Left kidney (tissue), 8 donors: ENCODE results near the gene MMADHC. TPM values are rescaled to one million over a fixed set of nuclear protein-coding genes. Genes with fewer than 3 reads are reported as not detected.
A peak's percentile ranks its signal among the peaks of the same experiment; 100 is the strongest.

Experiments
- DNase-seq: peaks from one replicate; pipeline ENCODE4 v3.0.0-alpha.2; 2013
- long read RNA-seq, 8 donors: transcript quantifications; one replicate each; lab custom pipeline, GENCODE V29; 2026
- polyA plus RNA-seq: library from polyadenylated mRNA; unstranded; fragments of 120-200 nt; gene quantifications from one replicate; pipeline ENCODE4 v1.2.1, GENCODE V29; 2013; ENCODE audit not compliant: insufficient read length

The MMADHC gene
- polyA plus RNA-seq = 125 TPM
- long read RNA-seq, donor 1, transcript MMADHC-201 (8 exons, 1,436 nt) = major isoform, 59 of 62 reads
- long read RNA-seq, donor 1, partial matches to known transcripts = 0 of 62 reads
- long read RNA-seq, donor 1, other reads (novel, unspliced or antisense) = 0 of 62 reads
- long read RNA-seq, donor 2, transcript MMADHC-201 (8 exons, 1,436 nt) = major isoform, 38 of 42 reads
- long read RNA-seq, donor 2, partial matches to known transcripts = 0 of 42 reads
- long read RNA-seq, donor 2, other reads (novel, unspliced or antisense) = 0 of 42 reads
- long read RNA-seq, donor 3, transcript MMADHC-201 (8 exons, 1,436 nt) = major isoform, 34 of 36 reads
- long read RNA-seq, donor 3, partial matches to known transcripts = 0 of 36 reads
- long read RNA-seq, donor 3, other reads (novel, unspliced or antisense) = 0 of 36 reads
- long read RNA-seq, donor 4, partial matches to known transcripts = 0 of 3 reads
- long read RNA-seq, donor 4, other reads (novel, unspliced or antisense) = 0 of 3 reads
- long read RNA-seq, donor 5, transcript MMADHC-203 (7 exons, 1,726 nt) = minor isoform, 6 of 117 reads
- long read RNA-seq, donor 5, transcript MMADHC-201 (8 exons, 1,436 nt) = major isoform, 92 of 117 reads
- long read RNA-seq, donor 5, partial matches to known transcripts = 19 of 117 reads
- long read RNA-seq, donor 5, other reads (novel, unspliced or antisense) = 0 of 117 reads
- long read RNA-seq, donor 6, transcript MMADHC-201 (8 exons, 1,436 nt) = major isoform, 59 of 61 reads
- long read RNA-seq, donor 6, partial matches to known transcripts = 0 of 61 reads
- long read RNA-seq, donor 6, other reads (novel, unspliced or antisense) = 0 of 61 reads
- long read RNA-seq, donor 7, transcript MMADHC-203 (7 exons, 1,726 nt) = minor isoform, 5 of 99 reads
- long read RNA-seq, donor 7, transcript MMADHC-201 (8 exons, 1,436 nt) = major isoform, 77 of 99 reads
- long read RNA-seq, donor 7, partial matches to known transcripts = 17 of 99 reads
- long read RNA-seq, donor 7, other reads (novel, unspliced or antisense) = 0 of 99 reads
- long read RNA-seq, donor 8, transcript MMADHC-201 (8 exons, 1,436 nt) = major isoform, 24 of 26 reads
- long read RNA-seq, donor 8, partial matches to known transcripts = 0 of 26 reads
- long read RNA-seq, donor 8, other reads (novel, unspliced or antisense) = 0 of 26 reads

DNA sequence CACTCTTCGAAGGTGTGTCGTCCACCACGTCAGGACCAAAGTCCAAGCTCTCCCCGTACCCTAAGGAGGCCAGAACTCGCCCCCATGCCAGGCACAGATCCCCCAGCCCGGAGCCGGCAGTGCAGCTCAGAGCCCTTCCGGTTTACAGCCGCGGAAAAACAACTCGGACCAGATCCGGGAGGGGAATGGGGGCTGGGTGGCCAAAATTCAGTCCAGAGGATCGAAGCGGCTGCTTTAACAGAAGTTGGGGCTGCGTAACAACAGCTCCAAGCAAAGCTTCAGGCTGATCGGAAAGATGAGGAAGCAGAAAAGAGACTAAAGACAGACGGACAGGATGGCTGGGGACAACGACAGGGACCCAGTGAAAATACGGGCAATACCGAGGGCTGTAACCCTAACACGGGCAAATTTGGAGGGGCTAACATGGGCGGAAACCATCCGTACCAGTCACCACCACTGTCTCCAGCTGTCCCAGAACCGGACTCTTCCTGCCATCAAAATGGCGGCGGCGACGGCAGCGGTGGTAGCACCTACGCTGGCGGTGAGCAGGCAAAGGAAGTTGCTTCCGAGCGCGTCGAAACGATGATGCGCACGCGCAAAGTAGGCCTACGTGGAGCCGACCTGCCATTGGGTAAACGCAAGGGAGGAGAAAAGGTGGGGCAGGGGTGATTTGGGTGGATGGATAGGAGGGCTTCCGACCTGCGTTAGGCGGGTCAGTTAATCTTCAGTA, at the start of gene MMADHC:
Gene MMADHC (minus strand): TSS at position 556 of the 730 bp plus-strand sequence. CDS start 678 bp downstream, outside the sequence.
- DNase-seq = peak; percentile 94

DNA sequence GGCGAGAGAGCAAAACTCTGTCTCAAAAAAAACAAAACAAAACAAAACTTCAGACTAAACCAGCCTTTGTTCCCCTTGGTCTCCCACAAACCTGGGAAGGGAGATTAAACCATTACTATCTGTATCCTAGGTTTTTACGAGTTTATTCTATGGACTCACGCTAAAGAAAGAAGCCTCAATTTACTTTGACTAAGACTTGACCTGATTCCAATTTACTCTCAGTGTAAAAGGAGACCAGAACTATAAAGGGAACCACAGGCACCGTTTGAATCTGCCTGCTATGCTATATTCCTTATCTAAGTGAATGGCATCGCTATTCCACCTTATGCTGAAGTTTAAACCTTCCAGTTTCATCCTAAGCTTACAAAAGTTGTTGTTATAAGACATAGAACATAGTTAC, 46.5 kb upstream of the MMADHC start:
- no peak for DNase-seq

DNA sequence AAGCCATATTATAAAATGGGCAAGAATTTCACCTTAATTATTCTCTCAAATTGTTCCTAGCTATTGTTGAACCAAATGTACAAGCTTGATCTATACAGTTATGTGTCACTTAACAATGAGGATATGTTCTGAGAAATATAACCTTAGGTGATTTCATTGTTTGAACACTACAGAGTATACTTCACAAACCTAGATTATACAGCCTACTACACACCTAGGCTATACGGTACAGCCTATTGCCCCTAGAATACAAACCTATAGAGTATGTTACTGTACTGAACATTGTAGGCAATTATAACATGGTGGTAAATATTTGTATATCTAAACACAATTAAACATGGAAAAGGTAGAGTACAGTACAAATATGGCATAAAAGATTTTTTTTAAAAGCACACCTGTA, 42.9 kb upstream of the MMADHC start:
- no peak for DNase-seq

DNA sequence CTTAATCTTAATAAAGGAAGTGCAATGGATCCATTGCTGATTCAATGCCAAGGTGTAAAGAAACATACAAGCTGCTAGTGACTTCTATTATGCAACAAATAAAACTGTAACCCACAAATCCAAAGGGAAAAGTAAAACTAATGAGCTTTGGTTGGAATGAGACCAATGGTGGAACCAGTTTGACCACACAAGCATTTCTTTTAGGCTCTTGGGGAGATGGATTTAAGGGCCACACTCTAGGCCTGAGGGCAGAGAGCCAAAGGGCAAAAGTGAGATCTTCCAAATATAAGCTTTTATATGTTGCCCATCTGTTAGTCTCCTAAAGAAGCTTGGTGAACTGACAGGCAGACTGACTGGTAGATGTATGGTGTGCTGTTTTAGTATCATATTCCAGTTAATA, 41.5 kb upstream of the MMADHC start:
- no peak for DNase-seq

DNA sequence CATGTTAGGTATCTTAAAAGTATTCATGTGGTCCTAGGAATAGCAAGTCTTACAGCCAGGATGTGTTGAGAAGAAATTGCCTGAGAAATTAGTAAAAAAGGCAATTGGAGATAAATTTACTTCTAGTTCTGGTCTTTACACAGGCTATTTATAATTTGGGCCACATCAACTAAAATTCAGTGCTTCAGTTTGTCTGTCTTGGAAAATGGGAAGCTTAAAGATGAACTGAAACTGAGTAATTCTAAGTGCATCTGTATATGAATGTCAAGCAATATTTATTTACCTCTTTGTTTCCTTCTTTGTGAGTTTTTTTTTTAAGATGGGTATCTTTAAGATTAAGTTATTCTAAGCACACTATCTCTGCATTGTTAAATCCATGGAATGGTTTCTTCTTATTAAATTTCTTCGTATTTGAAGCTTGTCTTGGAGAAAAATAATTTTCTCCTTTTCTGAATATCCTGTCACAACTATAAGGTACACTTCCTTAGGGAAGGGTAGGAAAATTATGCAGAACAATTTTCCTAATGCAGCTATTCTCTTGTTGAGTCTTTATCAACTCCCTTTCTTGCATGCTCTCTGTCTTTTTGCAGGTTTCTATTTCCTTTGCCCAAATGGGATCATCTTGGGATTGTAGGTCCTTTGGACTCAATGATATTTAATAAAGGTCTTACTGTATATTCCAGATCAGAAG, 39.7 kb upstream of the MMADHC start:
- DNase-seq = no peak

DNA sequence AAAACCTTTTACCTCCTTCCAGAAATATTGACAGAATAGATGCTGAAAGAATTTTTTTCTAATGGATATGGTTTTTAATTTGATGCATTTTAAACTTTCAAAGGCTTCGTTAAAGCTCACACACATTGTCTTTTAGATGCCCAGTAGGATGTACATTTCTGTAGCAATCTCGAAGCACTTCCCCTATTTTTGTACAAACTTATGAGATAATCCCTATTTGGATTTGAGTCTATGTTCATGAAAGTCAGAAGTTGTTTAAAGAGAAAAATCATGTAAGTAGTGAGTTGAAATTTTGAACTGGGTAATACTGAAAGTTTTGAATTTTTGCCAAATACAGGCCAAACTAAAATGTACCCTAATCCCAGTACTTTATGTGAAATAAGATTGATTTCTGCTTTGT, 38.1 kb upstream of the MMADHC start:
- no peak for DNase-seq

DNA sequence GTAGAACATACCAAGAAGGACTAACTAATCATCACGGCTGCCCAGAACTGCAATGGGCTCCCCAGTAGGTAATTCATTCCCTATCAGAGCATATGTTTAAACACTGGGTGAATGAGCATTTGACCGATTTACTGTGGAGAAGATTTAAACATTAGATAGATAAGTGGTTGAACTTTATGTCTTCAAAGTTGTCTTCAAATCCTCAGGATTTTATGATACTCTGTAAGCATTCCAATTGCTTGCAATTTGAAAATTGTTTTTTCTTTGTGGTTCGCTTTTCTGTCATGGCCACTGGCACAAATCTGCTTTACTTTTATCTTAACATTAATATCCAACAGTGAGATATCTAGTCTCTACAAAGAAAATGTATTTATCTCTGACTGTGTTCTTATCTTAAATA, 37.7 kb upstream of the MMADHC start:
- DNase-seq = no peak

DNA sequence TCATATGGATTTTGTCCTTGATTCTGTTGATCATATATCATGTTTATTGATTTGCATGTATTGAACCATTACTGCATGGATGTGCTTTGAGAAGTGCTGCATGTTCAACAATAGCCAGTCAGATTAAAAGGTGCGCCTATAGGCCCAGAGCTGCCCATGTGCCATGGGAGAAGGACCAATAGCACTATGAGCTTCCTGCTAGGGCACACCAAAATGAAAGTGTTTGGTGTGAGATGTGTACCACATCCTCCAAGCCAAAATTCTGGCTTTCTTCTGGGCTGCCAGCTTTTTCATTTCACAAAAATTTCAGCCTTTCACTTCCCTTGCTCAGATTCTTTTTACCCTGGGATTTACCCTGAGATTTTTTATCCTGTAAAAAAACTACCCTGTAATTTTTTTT, 34.8 kb upstream of the MMADHC start:
- DNase-seq = no peak

DNA sequence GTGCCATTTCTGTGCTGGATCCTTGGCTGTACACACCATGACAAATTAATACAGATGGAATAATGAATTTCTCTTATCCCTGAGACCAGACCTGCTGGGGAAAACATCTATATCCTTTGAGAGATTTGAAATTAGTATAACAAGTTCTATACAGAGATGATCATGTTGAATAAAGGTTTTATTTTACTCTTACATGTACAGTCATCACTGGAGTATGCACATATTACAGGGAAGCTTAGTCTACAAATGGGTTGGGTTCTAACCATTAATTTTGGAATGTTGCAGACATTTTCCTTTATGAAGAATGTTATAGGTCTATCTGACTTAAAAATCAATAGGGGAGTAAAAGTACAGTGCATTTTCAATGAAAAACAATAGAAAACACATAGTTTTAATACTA, 29.9 kb upstream of the MMADHC start:
- no peak for DNase-seq

DNA sequence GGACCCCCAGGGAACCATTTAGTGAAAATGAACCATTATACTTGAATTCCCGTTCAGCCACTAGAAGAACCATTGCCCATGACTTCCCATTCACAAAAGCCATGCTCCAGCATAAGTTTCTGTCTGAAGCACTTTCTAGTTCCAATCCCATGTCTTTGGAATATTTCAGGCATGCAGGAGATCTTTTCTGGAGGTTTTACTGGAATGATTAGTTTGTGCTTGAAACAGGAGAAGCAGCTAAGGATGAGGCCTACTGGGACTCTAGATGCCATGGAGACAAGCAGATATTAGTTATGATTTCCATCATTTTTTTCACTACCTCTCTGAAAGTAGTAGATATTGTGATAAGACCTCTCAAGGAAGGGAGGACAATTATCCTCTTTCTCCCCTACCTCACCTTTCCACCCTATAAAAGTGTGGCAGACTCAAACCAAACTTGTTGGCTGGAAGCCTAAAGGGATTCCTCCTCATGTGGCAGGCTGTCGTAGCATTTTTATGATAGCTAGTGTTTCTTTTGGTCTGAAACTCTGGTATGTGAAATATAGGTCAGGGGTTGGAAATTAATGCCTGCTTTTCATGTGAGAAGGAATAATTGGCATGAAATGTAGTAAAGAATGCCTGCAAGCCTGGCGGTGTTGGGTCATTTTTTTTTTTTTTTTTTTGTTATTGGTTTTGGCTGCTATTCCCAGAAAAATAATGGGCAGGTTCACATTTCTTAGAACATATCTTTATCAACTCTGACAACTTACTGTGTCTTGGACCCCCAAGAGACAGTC, 29.3 kb upstream of the MMADHC start:
- no peak for DNase-seq

DNA sequence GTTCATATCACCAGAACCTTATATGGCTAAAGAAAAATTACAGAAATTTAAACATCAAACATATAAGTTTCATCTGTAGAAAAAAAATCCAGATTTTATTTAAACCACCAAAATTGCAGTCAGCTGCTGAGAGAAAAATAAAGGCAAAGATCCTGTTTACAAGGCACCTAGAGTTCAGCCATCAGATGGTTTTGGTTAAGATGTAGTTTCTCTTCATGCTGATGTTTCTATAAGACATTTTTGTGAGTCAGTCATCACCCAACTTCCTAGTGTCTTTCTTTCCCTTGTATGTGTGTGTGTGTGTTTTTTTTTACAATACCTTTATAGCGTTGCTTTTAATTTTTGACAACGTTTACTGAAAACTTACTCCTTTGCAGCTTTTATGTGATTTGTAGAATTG, 26.1 kb upstream of the MMADHC start:
- DNase-seq = no peak

DNA sequence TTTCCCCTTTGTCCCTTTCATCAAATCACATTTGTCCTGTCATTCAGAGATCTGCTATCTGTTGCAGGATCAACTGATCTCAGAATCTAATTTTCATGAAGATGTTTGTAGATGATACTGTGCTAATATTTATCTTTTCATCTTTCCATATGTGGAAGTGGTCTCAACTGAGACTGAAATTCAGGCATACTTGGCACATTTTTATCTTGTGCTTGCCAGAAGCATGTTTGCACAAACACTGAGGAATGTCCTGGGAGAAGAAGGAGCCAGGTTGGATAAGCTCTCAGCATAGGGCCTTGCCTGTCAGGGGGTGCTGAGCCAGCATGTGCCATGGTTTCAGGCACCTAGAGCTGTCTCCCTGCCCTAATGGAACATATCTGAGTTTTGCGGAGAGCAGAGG, 24.5 kb upstream of the MMADHC start:
- DNase-seq = no peak

DNA sequence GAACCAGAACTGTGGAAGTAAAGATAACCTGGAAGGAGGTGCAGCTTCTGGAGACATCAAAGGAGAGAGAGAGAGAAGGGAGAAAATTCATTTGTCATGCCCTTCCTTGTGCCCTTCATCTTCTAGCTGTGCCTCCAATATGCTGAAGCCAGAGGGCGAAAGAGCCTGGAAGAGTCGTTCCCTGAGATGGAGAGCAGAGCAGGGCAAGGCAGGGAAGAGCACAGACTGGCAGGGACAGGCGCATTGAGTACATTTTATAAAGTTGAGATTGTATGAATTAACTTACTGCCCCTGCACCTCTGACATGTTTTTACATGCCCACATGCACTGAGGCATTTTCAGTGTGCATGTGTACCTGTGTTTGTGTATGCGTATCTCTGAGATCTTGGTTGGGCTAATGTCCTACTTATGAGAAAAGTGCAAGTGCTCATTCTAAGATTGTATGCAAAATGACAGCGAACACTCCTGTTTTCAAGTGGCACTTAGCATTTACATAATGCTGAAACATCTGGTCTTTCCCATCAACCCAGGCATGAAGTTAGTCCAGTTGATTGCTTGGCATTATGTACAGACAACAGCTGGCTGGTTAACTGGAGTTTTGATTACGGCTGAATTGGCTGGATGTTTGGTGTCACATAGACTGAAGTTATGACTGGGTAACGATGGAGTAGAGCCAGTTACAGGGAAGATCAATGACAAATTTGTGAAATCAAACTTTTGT, 23.7 kb upstream of the MMADHC start:
- no peak for DNase-seq

DNA sequence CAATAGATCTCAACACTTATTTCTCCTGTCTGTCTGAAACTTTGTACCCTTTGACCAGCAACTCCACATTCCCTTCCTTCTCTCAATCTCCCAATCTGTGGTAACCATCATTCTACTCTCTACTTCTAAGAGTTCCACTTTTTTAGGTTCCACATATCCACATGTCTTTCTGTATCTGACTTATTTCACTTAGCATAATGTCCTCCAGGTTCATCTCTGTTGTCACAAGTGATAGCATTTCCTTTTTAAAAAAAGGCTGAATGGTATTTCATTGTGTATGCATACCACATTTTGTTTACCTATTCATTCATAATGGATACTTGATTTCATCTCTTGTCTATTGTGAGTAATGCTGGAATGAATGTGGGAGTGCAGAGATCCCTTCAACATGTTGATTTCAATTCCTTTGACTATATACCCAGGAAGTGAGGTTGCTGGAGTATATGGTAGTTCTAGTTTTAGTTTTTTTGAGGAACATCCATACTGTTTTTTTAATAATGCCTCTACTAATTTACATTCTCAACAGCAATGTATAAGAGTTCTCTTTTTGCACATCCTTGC, 18.8 kb upstream of the MMADHC start:
- no peak for DNase-seq

DNA sequence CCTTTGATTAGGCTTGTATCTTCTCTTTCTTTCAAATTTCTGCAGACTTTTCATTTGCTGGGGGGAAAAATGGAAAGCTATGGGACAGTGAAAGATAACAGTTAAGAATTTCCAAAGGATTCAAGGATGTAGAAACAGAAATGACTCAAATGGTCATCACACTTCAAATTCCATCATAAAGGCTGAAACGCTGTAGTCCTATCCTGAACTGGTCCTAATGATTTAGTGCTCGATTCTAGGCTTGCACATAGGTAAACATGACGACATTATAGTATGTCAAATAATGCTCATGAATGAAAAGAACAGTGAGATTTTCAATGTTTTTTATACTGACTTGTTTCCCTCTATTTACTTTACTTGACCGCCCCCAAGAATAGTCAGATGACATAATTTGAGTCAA, 15.7 kb upstream of the MMADHC start:
- DNase-seq = no peak

DNA sequence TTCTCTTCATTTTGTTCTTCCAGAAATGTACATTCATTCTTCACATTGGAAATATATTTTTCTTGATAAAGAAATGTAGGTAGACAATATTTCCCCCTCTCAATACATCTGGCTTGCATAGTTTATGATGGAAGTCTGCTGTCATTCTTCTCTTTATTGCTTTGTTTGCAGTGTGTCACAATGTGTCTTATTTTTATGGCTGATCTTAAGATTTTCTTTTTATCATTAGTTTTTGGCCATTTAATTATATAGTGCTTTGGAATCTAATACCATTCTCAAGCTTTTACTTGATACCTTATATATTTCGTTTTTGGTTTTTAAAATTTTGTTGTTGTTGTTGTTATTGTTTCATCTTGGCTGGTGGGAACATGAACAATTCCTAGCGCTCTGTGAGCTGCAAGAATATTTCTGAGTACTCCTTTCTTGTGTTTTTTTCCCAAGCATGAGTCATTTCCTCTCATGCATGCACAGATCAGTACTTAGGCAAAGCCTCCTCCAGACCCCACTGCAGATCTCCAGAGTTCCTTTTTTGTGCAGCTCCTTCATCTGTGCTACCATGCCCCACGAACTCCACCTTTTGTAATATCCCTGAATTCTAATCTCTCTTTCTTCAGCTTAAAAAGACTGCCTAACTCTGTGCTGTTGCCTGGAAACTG, 13.7 kb upstream of the MMADHC start:
- no peak for DNase-seq

DNA sequence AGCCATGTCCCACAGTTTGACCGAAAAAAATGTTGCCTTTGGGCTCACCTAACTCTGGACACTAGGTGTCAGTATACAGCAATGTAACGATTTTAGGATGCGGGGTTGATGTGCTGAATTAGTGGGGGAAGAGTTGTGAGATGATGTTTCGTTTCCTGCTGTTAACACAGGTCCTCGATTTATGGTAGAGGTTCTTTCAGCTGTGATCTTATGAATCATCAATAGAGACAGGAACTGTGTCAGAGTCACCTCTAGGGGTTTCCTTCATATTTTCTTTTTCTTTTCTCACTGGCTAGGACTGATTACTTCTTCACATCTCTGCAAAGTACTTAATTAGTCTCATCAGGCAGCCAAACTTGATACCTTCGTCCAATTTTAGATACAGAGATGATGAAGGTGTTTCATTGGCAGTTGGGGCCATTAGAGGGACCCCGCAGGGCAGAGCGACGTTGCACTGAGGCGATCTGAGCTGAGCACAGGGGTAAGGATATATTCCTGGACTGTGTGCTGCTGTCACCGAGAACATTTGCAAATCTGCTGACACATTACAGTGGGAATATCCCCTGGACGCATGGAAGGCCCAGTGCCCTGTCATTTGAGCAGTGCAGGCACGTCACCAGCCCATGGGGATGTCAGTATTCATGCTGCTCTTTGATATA, 10.2 kb upstream of the MMADHC start:
- DNase-seq = peak; percentile 79

DNA sequence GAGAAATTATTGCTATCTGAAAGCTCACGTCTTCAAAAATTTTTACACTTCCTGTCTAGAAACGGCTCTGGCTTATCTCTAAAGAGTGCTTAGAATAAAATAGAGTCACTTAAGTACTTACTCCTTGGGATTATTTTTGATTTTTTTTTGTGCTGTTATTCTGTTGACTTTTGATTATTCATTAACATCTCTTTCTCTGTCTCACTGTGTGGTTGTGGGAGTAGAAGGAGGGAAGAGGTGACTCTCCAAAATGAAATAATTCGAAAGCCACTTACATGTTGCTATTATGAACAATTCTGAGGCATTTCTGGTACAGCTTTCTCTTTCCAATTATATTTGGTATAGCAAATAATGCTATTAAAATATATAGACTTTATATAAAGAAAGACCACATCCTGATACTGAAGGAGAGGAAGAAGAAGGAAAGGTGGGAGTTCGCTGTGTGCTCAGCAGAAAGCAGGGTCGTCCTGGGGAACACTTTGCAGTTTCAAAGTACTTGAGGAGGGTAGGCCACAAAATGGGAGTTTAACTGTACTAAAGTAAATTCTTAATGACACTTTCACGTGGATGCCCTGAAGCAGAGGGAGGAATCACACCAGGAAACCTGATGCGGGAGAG, 9.6 kb upstream of the MMADHC start:
- no peak for DNase-seq
